NCI-H69 (cell line): Measurements from ENCODE around the gene SV2B.
A peak's percentile ranks its signal among the peaks of the same experiment; 100 is the strongest.

ENCODE experiments used
- DNase-seq: peaks from one replicate; lab custom pipeline; 2025; lab: John Stamatoyannopoulos, UW

SV2B gene

DNA sequence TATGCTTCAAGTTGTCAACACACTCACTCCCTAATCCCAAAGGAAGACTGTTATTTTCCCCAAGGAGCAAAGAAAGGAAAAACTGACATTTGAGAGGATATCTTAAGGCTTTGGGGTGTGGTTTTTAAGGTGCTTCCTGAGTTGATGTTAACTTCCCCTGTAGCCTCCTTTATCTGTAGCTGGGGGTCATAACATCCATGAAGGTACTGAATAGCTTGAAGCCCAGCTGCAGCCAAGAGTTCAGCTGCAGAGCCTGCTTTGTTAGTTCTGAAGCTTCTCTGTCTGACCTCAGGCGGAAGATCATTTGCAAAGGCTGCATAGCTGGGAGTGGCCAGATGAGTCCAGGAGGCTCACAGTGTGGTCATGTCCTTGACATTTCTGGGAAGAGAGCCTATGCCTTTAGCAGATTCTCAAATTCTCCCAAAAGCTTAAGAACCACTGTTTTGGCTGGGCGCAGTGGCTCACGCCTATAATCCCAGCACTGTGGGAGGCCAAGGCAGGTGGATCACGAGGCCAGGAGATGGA lies 165.4 kb downstream of the SV2B start:
- no peak for DNase-seq

GRCh38 chr15:91268510-91268909 lies 168.5 kb downstream of the SV2B start:
- peak; percentile 10 for DNase-seq

DNA sequence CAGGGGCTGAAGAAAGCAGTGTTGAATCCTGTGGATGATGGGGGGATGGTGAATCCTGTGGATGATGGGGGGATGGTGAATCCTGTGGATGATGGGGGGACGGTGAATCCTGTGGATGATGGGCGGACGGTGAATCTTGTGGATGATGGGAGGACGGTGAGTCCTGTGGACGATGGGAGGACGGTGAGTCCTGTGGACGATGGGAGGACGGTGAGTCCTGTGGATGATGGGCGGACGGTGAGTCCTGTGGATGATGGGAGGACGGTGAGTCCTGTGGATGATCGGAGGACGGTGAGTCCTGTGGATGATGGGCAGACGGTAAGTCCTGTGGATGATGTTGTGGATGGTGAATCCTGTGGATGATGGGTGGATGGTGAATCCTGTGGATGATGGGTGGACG lies 170.7 kb downstream of the SV2B start:
- no peak for DNase-seq

DNA sequence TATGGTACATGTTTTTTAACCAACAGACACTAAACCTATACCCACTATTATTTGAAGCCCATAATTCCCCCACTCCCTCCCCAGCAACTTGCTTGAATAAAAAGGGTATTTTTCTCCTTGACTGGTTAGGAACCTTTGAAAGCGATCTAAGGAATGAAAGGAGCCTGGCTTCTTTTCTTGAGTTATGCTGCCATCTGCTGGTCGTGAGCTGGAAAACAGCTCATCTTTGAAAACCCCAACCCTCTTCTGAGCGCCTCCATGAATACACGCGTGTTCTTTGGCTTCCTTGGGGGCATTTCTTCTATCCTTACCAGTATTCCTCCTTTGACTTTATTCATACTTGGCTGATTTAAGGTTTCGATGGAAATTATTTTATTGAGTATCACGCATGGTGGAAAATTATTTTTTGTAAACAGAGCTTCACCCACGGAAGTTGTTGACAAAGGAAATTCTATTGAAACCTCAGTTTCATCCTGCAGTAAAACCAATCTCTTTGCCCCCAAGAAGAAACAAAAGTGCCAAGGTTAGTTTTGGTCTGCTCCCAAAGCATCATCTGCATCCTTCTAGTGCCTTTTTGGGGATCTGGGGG lies 171.6 kb downstream of the SV2B start:
- DNase-seq = peak; percentile 64

DNA sequence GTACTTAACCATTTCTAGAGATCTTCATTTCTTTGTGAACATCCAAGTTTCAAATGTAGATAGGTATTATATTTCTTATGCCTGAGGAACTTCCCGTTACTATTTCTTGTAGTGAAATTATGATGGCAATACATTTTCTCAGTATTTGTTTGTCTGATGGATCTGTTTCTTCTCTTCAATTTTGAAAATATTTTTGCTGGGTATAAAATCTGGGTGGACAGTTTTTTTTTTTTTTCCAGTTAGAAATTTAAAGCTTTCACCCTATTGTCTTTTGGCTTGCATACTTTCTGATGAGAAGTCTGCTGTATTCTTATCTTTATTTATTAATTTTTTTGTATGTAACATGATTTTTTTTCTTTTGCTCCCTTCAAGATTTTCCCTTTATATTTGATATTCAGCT lies 175.8 kb downstream of the SV2B start:
- DNase-seq = no peak

- no peak for DNase-seq
Observed at GRCh38 chr15:91278951-91279350, 178.9 kb downstream of the SV2B start.

DNA sequence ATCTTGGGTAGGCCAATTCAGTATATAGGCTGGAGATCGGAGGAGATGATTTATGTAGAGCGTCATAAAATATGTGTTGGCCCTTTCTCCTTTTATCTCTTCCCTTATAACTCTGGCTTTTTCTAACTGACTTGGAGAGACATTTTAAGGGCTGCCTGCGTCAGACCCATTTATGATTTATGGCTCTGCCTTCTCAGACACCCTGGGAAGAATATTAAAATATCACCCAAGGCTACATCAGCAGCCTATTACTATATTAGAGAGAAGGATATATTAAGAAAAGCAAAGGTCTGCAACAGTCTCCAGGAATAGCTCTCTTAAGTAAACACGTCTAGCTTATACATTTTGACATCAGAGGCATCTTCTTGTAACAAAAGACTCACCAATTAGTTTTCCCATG lies 179.4 kb downstream of the SV2B start:
- no peak for DNase-seq

GRCh38 chr15:91281947-91282346 lies 181.9 kb downstream of the SV2B start:
- DNase-seq = no peak

- DNase-seq = no peak
Observed at GRCh38 chr15:91282486-91282885, 182.4 kb downstream of the SV2B start.

DNA sequence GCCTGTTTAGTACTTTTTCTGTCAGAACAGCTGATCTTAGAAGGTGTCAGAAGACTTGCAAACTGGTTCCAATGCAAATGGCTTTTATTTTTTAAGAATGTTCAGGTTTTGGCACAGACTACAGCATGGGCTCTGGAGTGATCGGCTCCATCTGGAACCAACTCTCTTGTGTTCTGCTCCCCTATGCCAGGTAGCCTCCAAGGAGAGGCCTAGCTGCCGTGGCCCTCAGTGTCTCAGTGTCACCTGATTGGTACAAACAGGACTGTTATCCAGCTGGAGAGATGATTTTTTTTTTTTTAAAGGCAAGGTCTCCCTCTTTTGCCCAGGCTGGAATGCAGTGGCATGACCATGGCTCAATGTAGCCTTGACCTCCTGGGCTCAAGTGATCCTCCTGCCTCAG lies 183.1 kb downstream of the SV2B start:
- DNase-seq = no peak

GRCh38 chr15:91284758-91285466 lies 184.9 kb downstream of the SV2B start:
- DNase-seq = no peak

GRCh38 chr15:91289324-91289723 lies 189.3 kb downstream of the SV2B start:
- no peak for DNase-seq

DNA sequence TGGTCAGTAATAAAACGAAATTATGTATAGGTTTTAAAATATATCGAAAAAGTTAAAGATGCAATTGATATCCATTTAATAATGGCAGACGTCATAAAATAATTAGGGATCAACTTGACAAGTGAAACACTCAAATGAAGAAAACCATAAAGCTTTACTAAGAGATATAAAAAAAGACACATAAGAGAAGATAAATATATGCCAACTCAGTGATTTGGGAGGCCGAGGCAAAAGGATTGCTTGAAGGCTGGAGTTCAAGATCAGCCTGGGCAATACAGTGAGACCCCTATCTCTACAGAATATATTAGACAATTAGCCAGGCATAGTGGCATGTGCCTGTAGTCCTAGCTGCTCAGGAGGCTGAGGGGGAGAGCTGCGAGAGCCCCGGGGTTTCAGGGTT lies 190.5 kb downstream of the SV2B start:
- no peak for DNase-seq

- no peak for DNase-seq
Observed at GRCh38 chr15:91291673-91292072, 191.6 kb downstream of the SV2B start.

DNA sequence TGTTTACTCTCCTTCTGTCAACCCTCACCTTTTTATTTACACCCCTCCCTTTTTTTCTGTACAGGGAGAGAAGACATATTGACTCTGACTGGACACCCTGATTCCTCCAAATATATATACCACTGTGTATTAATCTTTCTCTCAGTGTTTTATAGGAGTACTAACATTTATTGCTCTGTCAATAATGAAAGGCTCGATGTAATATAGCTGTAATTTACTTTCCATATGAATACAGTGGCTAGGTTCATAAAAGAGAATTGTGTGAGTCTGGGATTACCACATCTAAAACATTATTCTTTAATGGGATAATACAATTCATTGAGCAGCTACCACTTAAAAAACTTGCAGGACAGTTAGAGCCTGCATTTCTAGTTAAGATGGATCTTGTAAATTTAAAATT lies 194.3 kb downstream of the SV2B start:
- DNase-seq = no peak

DNA sequence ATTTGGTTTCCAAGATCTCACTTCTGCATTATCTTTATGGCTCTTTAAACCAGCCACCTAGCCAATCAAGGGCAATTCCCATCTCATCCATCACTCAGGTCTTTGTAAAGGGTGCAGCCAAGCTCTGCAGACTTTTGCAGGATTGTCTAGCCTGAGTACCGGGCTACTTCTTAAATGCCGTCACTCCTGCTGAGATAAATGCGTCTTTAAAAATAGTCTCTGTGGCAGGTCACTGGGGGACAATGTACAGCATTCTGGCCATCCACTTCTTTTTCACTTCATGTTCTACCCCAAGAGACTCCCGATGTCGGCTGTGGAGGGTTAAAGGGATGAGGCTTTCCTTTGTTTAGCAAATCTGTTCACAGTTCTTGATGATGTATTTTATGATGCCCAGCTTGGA lies 194.7 kb downstream of the SV2B start:
- no peak for DNase-seq

DNA sequence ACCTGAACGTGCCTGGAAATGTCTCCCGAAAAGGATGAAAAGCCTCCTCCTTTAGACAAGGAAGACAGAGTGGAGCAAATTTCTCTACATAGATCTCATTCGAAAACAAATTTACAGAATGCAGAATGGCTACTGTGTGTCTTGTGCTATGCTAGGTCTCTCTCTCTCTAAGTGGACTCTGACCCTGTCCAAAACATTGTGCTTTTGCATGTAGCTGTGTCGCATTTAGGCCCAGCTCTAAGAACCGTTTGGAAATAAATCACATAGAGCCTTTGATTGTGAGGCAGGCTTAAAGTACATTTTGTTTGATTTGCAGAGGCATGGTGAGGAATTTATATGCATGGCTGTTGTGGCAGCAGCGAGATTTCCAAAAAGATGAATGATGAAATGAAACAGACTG lies 198.0 kb downstream of the SV2B start:
- no peak for DNase-seq

DNA sequence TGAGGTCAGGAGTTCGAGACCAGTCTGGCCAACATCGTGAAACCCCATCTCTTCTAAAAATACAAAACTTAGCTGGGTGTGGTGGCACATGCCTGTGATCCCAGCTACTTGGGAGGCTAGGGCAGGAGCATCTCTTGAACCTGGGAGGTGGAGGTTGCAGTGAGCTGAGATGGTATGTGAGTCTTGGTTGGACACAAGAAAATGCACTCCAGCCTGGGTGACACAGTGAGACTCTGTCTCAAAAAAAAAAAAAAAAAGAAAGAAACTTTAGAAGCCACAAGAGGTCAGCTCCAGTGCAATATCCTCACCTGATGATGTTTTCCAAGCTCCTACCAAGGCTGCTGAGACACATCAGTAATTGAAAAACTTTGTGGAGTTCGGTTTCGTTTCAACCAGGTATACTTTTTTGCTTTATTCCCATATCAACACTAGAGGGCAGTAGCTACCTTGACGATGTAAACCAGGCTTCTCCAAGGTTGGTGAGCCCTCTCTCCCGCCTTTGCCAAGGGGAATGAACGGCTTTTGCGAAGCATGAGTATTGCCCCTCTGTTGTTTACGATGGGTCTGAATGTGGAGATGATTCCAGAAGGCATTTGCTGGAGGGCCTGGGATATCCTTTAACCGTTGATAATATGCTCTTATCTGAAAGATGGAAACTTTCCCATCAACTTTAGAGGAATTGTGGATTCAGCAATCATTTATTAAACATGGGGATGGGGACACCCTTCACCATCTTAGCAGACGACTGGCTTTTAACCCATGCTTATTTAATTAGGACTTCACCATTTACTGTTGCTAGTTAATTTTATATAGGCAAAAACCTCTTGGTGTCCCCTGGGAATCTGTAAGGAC lies 202.8 kb downstream of the SV2B start:
- peak; percentile 86 for DNase-seq

- DNase-seq = no peak
Observed at GRCh38 chr15:91304210-91304609, 204.2 kb downstream of the SV2B start.

DNA sequence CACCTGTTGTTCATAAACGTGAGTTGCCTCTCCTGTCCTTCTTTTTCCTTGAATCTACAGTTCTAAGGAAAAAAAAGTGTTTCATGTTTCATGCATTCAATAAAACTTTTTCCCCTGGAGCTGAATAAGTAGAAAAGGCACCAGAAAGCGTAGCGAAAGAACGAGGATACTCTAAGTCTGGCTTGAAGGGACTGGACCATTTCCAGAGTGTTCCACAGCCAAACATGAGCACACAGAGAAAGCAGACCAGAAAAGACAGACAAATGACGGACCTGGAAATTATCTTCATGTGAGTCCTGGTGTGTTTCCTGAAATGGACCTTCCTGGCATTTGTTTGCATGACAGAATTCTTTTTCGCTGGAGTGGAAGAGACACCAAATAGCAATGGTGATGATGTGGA lies 204.7 kb downstream of the SV2B start:
- DNase-seq = no peak

- no peak for DNase-seq
Observed at GRCh38 chr15:91306144-91306543, 206.1 kb downstream of the SV2B start.

- peak; percentile 26 for DNase-seq
Observed at GRCh38 chr15:91307601-91308000, 207.5 kb downstream of the SV2B start.

DNA sequence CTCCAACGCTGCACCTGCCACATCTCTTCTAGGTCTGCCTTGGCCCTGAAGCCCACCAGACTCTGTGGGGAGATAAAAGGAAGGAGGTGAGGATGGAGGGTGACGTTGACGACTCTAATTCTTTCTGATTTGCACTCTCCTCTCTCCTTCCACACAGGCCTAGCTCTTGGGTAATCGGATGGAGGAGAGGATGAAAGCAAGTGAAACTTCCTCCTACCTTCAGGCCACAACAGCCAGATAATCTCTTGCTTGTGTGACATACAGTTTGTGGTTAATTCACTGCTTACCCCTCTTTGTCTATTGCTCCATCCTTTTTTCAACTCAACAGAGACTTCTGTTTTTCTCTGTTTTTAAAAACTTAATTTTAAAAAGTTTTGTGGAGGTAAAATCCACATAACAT lies 208.1 kb downstream of the SV2B start:
- no peak for DNase-seq
